Suprapubic skin (tissue), 4 donors: ENCODE measurements around the gene CEP43.

Source experiments
- CTCF ChIP-seq, 2 donors: fragments of 200-600 bp in 1 of 2; fragments of 450-650 bp in 1 of 2; sonication (generic) in 1 of 2; IDR thresholded peaks; one replicate each; pipeline ENCODE4 v1.5.1; 2016 to 2019; ENCODE audit warnings: antibody characterized with exemption in 2 of 2, mild to moderate bottlenecking in 1 of 2, moderate library complexity in 1 of 2
- EP300 ChIP-seq: sonication (generic); formaldehyde crosslinking; IDR thresholded peaks from one replicate; pipeline ENCODE4 v1.6.1; 2017; ENCODE audit warnings: antibody characterized with exemption
- POLR2A ChIP-seq, 2 donors: fragments of 450-650 bp; IDR thresholded peaks; one replicate each; pipeline ENCODE4 v1.6.1; 2017; ENCODE audit warnings: antibody characterized with exemption in 2 of 2, mild to moderate bottlenecking in 2 of 2, moderate library complexity in 2 of 2
- POLR2AphosphoS5 ChIP-seq, 3 donors: sonication (generic); formaldehyde crosslinking; IDR thresholded peaks; one replicate each; pipeline ENCODE4 v1.6.1; 2017; ENCODE audit warnings: antibody characterized with exemption in 3 of 3

- TF ChIP-seq CTCF (IDR thresholded peaks at IDR 0.05) = no peak
- no peak for TF ChIP-seq POLR2A (IDR thresholded peaks at IDR 0.05)
- TF ChIP-seq EP300 = no peak
- no peak for TF ChIP-seq POLR2AphosphoS5 (IDR thresholded peaks at IDR 0.05)
Measured at GRCh38 chr6:166949528-166950442, 49.4 kb upstream of the CEP43 start.
